Panc1 (cell line): ENCODE data around the gene COLEC11. TPM values are rescaled to one million over a fixed set of nuclear protein-coding genes. Genes with fewer than 3 reads are reported as not detected.

Experiments used
- ATAC-seq: fragments of 200-7000 bp; cut with Tn5 transposase; 2 replicates; pipeline ENCODE4 v1.9.1; 2020; ENCODE audit warnings: mild to moderate bottlenecking, moderate library complexity
- BruUV-seq: library from RNA; stranded (reverse); fragments of 400-500 nt; replicated peaks from 2 replicates; lab custom pipeline; 2021; lab: Mats Ljungman, UMichigan
- CTCF ChIA-PET: fragments of 300-600 bp; sonication (Branson Sonifier 250); formaldehyde crosslinking; loops from one replicate; lab custom pipeline; 2022; ENCODE audit warnings: antibody characterized with exemption; lab: Charles Lee
- POLR2A ChIA-PET: fragments of 300-600 bp; sonication (Branson Sonifier 250); formaldehyde crosslinking; loops from one replicate; lab custom pipeline; 2022; ENCODE audit warnings: antibody characterized with exemption; lab: Charles Lee
- DNase-seq: peaks from one replicate; pipeline ENCODE4 v3.0.0-alpha.2; 2010; ENCODE audit warnings: low read depth, low spot score
- H3K27ac ChIP-seq: 2 replicates; pipeline ENCODE4 v1.5.1; 2011; ENCODE audit warnings: mild to moderate bottlenecking, low read length, inconsistent platforms
- H3K27me3 ChIP-seq: fragments of 200-500 bp; sonication (Bioruptor generic); 2 replicates; pipeline ENCODE4 v1.6.0; 2014; ENCODE audit warnings: low read length, inconsistent platforms; ENCODE audit not compliant: control insufficient read depth, insufficient read depth
- H3K36me3 ChIP-seq: fragments of 200-500 bp; sonication (Bioruptor generic); 2 replicates; pipeline ENCODE4 v1.5.1; 2014; ENCODE audit warnings: inconsistent platforms, mild to moderate bottlenecking, low read length, moderate library complexity; ENCODE audit not compliant: control insufficient read depth, insufficient read depth
- H3K4me1 ChIP-seq: 2 replicates; pipeline ENCODE4 v1.5.1; 2011; ENCODE audit warnings: inconsistent platforms, mild to moderate bottlenecking, low read length, moderate library complexity; ENCODE audit not compliant: control insufficient read depth, insufficient read depth
- H3K4me3 ChIP-seq, 2 experiments: 2 replicates each; pipeline ENCODE4 v1.5.1; 2011 to 2012; ENCODE audit warnings: low read depth in 2 of 2, low read length in 2 of 2, mild to moderate bottlenecking in 2 of 2, inconsistent platforms in 1 of 2, moderate library complexity in 1 of 2
- H3K9me3 ChIP-seq: fragments of 200-500 bp; sonication (Bioruptor generic); 2 replicates; pipeline ENCODE4 v1.5.1; 2014; ENCODE audit warnings: low read depth, mild to moderate bottlenecking, inconsistent platforms, low read length, moderate library complexity; ENCODE audit not compliant: control insufficient read depth, insufficient read depth
- CTCF ChIP-seq: fragments of 450-650 bp; IDR thresholded peaks from 2 replicates; pipeline ENCODE4 v1.5.1; 2017; ENCODE audit warnings: mild to moderate bottlenecking
- POLR2AphosphoS5 ChIP-seq: IDR thresholded peaks from 2 replicates; pipeline ENCODE4 v1.6.1; 2012; ENCODE audit warnings: mild to moderate bottlenecking, low read depth, low read length, moderate library complexity
- SIN3A ChIP-seq: IDR thresholded peaks from 2 replicates; pipeline ENCODE4 v1.6.1; 2012; ENCODE audit warnings: low read depth, mild to moderate bottlenecking, low read length, moderate library complexity, borderline replicate concordance; ENCODE audit not compliant: insufficient read depth
- TCF7L2 ChIP-seq: IDR thresholded peaks from 2 replicates; pipeline ENCODE4 v1.6.1; 2011; ENCODE audit warnings: mild to moderate bottlenecking, low read depth, low read length, inconsistent platforms
- in situ Hi-C: cut with HindIII; loops from 2 replicates; pipeline ENCODE4 v1.10.0; 2016; ENCODE audit warnings: low sequenced_read_pairs, low pct_unique_long_range_greater_than_20kb
- intact Hi-C: fragments of 100-400 bp; cut with micrococcal nuclease; formaldehyde crosslinking; loops from one replicate; pipeline ENCODE4 v1.10.0; 2022; ENCODE audit not compliant: unreplicated experiment
- total RNA-seq: library from RNA; stranded (reverse); gene quantifications from one replicate; pipeline ENCODE4 v1.2.1, GENCODE V29; 2021; ENCODE audit not compliant: unreplicated experiment
- TF ChIP-seq, protein P1 (sequence below), 2 experiments: IDR thresholded peaks; 2 replicates each; pipeline ENCODE4 v1.6.1; 2011 to 2012; ENCODE audit warnings: low read depth in 2 of 2, control low read depth in 1 of 2, low read length in 1 of 2, mild to moderate bottlenecking in 1 of 2, moderate library complexity in 1 of 2; ENCODE audit not compliant: insufficient read depth in 1 of 2

COLEC11 gene
- total RNA-seq, 1 experiment from 2014 or later: 0.31 TPM

GRCh38 chr2:3665886-3666612, 71.1 kb downstream of the COLEC11 start:
- Histone ChIP-seq H3K4me3 (no peak overlapping the region), H3K4me1 (no peaks in the 10 kb centered on the region), H3K9me3 (no peaks in the 10 kb centered on the region), H3K36me3 (no peaks in the 10 kb centered on the region), H3K27ac (no peak overlapping the region), H3K27me3 (no peaks in the 10 kb centered on the region)
- intact Hi-C loops: no loop called here
- no peak for ATAC-seq
- ChIA-PET POLR2A (no interaction called here), CTCF (no interaction called here)
- no TSS peak for BruUV-seq
- in situ Hi-C loops: no loop called here
- DNase-seq: no peak
- TF ChIP-seq POLR2AphosphoS5 (no peak), CTCF (no peak), SIN3A (no peak), TCF7L2 (no peak)
- TF ChIP-seq, protein P1, sequence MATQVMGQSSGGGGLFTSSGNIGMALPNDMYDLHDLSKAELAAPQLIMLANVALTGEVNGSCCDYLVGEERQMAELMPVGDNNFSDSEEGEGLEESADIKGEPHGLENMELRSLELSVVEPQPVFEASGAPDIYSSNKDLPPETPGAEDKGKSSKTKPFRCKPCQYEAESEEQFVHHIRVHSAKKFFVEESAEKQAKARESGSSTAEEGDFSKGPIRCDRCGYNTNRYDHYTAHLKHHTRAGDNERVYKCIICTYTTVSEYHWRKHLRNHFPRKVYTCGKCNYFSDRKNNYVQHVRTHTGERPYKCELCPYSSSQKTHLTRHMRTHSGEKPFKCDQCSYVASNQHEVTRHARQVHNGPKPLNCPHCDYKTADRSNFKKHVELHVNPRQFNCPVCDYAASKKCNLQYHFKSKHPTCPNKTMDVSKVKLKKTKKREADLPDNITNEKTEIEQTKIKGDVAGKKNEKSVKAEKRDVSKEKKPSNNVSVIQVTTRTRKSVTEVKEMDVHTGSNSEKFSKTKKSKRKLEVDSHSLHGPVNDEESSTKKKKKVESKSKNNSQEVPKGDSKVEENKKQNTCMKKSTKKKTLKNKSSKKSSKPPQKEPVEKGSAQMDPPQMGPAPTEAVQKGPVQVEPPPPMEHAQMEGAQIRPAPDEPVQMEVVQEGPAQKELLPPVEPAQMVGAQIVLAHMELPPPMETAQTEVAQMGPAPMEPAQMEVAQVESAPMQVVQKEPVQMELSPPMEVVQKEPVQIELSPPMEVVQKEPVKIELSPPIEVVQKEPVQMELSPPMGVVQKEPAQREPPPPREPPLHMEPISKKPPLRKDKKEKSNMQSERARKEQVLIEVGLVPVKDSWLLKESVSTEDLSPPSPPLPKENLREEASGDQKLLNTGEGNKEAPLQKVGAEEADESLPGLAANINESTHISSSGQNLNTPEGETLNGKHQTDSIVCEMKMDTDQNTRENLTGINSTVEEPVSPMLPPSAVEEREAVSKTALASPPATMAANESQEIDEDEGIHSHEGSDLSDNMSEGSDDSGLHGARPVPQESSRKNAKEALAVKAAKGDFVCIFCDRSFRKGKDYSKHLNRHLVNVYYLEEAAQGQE (IDR thresholded peaks at IDR 0.05; ENCODE audit: insufficient read depth in 1 of 2, low read depth in 2 of 2, low read length in 1 of 2): no peak

DNA sequence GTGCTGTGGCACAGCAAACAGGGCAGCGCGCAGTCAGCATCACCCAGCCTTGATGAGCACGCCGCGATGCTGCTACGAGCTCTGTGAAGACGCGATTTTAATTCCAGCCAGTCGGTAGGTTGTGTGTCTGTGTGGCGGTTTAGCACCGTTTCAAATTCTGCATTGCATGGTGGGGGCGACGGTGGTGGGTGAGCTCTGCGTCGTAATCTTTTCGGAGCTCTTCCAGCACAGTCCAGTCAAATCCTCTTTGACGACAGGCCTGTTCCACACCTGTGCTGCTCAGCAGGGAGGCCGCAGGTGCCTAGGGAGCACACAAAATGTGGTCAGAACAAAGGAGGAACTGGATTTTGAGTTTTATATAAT, 71.7 kb downstream of the COLEC11 start:
- no peaks in the 10 kb centered on the region for H3K36me3 ChIP-seq
- intact Hi-C loops (no loop called here), in situ Hi-C loops (no loop called here)
- no peaks in the 10 kb centered on the region for H3K4me1 ChIP-seq
- no peak for TF ChIP-seq TCF7L2
- TF ChIP-seq, protein P1 (IDR thresholded peaks at IDR 0.05; ENCODE audit: insufficient read depth in 1 of 2, low read depth in 2 of 2, low read length in 1 of 2): no peak
- ATAC-seq (no peak; the same call in 1 of the 2 replicates), DNase-seq (no peak)
- no peaks in the 10 kb centered on the region for H3K27me3 ChIP-seq
- BruUV-seq: no TSS peak
- H3K27ac ChIP-seq: no peak overlapping the region
- no peaks in the 10 kb centered on the region for H3K9me3 ChIP-seq
- CTCF ChIA-PET: no interaction called here
- POLR2A ChIA-PET: no interaction called here
- H3K4me3 ChIP-seq: no peak overlapping the region
